Measurements from ENCODE around the gene NOPCHAP1.

DNA sequence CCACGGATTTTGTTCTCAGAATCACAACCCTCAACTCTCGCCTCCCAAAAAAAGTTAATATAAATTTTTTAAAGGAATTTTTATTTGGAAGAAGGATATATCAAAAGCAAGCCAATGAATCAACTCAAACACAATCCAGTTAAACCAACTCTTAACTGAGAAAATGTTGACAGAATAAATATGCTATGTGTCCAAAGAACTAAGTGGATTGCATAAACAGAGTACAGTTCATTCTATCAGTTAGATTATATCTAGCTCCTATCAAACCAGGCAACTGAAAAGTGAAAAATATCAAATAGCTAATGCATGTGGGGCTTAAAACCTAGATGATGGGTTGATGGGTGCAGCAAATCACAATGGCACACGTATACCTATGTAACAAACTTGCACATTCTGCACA, 44.7 kb upstream of the NOPCHAP1 start:
- TF ChIP-seq, protein P1, sequence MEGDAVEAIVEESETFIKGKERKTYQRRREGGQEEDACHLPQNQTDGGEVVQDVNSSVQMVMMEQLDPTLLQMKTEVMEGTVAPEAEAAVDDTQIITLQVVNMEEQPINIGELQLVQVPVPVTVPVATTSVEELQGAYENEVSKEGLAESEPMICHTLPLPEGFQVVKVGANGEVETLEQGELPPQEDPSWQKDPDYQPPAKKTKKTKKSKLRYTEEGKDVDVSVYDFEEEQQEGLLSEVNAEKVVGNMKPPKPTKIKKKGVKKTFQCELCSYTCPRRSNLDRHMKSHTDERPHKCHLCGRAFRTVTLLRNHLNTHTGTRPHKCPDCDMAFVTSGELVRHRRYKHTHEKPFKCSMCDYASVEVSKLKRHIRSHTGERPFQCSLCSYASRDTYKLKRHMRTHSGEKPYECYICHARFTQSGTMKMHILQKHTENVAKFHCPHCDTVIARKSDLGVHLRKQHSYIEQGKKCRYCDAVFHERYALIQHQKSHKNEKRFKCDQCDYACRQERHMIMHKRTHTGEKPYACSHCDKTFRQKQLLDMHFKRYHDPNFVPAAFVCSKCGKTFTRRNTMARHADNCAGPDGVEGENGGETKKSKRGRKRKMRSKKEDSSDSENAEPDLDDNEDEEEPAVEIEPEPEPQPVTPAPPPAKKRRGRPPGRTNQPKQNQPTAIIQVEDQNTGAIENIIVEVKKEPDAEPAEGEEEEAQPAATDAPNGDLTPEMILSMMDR (IDR thresholded peaks at IDR 0.05): no peak
- TF ChIP-seq POLR2A (IDR thresholded peaks at IDR 0.05): no peak

All from right lobe of liver (tissue), 4 donors.